Fibroblast of skin of abdomen (primary cell): ENCODE results near the gene PYCR2.

Experiments used
- DNase-seq: peaks from one replicate; pipeline ENCODE4 v3.0.0-alpha.2; 2013

Gene PYCR2

DNA sequence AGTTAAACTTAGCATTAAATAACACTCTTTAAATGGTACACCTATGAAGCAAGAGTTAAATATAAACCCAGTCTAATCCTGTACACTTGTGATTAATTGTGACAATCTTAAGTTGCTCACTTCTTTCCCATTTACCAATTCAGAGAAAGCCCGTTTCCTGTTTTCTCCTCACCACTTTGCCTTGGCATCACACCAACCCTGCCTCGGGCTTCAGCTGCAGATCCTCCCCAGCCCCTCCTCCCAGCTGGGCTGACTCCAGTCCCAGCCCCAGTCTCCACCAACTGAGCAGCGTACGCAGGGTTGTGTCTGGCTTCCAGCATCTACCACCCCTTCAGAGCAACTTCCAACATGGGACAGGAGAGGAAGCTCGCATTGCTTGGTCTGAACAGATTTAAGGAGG is 4.1 kb downstream of the PYCR2 start:
- peak; percentile 74 for DNase-seq

DNA sequence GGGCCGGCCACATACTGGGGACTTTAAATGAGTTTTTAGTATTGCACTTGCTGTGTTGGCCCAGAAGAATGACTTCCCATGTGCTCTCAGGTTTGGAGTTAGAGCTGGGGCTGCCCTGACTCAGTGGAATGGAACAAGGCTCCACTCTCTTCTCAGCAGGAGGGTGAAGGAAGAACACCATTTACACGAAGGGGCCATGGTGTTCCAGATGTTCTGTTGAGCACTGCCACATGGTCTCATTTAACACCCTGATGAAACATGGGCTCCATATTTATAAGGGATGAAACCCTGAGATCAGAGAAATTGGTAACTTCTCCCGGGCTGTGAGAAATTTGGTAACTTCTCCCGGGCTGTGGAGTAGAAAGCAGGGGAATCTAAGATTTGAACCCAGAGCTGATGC is 5.8 kb downstream of the PYCR2 start:
- no peak for DNase-seq

GRCh38 chr1:225917536-225917935 is 6.5 kb downstream of the PYCR2 start:
- no peak for DNase-seq

- DNase-seq = no peak
Observed at GRCh38 chr1:225917101-225917500, 6.9 kb downstream of the PYCR2 start.

DNA sequence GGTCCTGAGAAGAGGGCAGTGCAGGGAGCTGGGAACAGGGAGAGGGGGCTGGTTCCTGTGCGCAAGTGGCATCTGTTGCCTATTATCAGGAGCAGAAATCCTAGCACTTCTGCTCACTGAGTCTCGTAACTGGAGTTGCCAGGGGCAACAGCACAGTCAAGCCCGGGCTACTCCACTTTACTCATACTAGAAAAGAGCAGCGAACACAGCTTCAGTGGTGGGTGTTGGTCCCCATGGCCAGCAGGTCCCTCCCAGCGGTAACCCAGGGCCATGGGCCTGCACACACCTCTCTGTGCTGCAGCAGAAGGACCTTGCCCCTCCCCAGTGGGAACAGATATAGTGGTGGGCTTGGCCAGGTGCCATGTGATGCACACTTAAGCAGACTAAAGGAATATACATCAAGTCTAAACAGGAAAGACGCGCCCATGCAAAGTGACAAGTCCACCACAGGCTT is 8.5 kb downstream of the PYCR2 start:
- DNase-seq = peak; percentile 34

DNA sequence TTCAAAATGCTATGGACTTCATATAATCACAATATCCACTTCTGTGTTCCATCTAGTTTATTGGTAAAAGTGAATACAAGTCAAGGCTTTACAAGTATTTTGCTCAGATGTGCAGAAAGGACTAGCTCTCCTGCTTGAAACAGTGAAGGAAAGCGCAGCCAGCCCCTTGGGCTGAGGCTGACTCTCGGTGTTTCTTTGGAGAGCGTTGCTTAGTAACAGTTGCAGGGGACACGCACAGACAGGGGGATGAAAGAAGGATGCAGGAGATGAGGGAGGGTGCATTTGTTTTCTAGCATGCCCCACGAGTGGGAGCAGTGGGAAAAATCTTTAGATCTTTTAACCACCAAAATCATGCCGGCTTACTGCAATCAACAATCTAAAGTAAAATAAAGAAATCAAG is 9.1 kb downstream of the PYCR2 start:
- DNase-seq = no peak

- no peak for DNase-seq
Observed at GRCh38 chr1:225914391-225914790, 9.7 kb downstream of the PYCR2 start.

DNA sequence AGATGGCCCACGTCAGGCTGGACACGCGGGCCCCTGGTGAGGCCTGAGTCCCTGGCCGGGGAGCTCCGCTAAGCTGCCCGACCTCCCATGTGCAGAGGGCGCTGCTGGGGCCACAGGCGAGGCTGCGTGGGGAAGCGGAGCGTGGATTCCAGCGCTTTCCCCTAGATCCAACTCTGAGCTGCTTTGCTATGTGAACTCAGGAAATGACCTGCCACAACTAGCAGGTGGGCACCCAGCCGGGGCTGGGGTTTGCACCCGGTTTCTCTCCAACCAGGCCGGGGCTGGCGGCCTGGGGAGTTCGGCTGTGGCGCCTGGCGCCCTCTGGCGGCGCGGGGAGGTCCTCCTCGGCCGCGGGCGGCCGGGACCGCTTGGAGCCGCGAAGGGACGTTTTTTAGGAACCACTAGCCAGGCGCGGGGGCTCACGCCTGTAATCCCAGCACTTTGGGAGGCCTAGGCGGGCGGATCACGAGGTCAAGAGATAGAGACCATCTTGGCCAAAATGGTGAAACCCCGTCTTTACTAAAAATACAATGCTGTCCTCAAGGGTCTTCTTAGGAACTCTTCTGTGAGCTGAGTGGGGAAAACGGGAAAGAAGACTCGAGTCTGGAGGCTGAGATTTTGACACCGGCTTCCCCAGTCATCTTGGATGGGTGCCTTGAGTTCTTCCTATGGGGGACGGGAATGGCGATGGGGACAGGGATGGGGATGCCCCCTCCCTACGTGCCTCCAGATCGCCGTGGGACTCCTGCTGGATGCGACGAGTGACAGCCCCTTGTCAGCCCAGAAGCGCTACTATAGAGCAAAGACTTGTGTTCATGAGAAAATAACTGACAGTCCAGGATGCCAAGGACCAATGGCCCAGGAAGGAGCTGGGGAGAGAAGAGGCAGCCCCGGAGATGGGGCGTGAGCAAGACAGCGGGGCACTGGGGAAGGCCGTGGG is 12.6 kb downstream of the PYCR2 start:
- DNase-seq = peak; percentile 37

GRCh38 chr1:225909477-225909876 is 14.6 kb downstream of the PYCR2 start:
- DNase-seq = no peak

GRCh38 chr1:225908773-225909172 is 15.3 kb downstream of the PYCR2 start:
- DNase-seq = no peak

DNA sequence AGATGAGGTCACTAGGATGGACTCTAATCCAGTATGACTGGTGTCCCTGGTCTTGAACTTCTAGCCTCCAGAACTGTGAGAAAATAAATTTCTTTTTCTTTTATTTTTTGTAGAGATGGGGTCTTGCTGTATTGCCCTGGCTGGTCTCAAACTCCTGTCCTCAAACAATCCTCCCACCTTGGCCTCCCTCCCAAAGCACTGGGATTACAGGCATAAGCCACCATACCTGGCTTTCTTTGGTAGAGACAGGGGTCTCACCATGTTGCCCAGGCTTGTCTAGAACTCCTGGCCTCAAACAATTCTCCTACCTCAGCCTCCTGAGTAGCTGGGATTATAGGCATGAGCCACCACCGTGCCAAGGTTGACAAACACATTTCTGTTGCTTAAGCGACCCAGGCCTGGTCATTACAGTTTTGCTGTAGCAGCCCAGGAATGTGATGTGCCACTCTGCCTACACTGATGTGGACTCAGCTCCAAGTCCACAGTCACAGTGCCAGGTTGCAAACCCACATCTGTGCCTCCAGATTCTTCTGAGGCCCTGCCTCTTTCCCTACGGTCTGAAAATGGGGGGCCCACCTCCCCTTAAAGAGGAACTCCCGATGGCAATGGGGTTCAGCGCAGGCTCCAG is 15.9 kb downstream of the PYCR2 start:
- no peak for DNase-seq

GRCh38 chr1:225907341-225907740 is 16.7 kb downstream of the PYCR2 start:
- DNase-seq = no peak

DNA sequence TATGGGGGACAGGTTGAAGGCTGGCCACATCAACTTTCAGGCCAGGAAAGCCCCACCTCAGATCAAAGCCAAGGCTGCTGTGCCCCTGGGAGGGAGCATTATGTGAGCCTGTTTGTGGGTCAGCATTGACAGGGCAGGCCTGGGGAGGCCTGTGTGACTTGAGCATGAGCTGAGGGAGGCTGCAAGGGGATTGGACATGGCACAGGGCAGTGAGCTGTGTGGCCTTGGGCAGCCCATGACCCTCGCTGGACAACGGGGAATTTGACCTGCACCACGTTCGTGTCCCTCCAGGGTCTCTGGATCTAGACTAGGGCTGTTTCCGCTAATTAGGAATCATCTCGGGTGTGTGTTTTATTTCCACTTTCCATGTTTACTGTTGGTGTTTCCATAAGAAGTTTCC is 17.6 kb downstream of the PYCR2 start:
- DNase-seq = no peak

GRCh38 chr1:225903623-225904022 is 20.4 kb downstream of the PYCR2 start:
- no peak for DNase-seq

DNA sequence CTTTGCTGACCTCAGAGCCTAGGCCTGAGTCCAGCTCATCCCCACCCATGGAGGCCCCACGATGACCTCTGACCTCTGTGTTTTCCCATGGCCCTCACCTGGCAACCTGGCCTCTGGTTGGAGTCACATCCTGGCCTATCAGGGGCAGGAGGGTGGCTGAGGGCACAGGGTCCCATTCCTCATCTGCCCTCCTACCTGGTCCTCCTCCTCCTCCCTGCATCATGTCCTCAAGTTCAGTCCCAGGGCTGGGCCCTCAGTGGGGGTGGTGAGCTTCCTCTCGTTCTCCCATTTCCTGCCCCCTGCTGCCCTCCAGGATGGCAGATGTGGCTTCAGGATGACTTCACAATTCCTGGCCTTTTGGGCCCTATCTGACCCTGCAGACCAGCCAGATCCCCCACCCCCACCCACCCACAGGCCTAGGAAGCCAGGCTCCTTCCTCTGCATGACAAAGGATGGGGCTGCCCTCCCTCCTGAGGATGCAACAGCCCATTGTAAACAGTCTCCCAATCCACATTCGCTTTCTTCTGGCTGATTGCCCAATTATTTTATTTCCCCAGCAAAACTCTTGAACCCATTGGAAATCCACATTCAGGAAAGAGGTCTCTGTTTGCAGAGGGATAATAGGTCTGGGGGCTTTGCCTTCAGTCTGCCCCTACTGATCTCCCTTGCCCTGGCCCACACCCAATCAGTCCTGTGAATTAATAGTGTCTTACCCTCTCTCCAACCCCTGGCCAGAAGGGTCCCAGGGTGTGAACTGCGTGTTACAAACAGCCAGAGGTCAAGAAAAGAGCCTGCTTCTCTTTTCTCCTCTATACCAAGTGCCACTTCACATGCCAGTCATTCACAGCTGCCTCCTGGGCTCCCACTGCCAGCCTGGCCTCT is 24.8 kb downstream of the PYCR2 start:
- no peak for DNase-seq

- DNase-seq = no peak
Observed at GRCh38 chr1:225897595-225898514, 26.2 kb downstream of the PYCR2 start.

DNA sequence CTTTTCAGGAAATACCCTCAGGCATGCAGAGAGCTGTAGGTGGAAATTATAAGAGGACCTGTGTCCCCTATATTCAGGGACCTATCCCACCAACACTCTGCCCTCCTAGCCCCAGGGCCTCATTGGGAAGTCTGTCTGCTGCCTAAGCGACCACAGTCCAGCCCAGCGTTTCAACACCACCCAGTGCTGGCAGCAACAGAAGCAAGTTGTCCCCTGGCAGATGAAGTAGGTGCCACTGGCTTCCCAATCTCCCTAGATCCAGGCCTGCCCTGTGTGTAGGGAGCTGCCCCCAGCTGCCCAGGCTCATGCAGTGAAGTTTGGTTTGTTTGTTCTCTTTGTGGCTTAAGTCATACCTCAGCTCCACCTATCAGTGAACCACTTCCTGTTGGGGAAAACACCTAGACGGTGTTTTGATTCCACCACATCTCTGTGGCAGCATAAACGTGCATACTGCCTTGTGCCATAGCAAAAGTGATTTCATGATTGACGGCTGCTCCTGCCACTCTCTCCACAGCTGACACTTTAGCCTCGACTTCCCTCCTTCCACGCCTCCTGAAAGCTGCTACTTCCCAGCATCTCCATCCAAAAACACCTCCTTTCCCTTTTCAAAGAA is 27.0 kb downstream of the PYCR2 start:
- no peak for DNase-seq

DNA sequence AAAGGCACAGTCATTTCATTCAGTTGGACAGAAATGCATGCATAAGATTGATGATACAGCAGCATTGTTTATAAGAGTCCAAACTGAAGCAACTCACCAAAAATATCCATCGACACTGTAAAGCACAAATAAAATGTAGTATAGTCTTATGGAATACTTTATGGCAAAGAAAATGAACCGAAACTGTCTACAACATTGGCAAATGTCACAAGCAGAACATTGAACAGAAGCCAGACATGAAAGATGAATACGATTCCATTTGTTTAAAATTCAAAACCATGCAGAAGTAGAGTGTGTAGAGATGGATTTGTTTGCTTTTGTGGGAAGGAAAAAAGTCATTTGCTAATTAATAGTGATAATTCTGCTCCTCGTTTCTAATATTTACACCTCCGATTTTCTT is 27.6 kb downstream of the PYCR2 start:
- no peak for DNase-seq

- no peak for DNase-seq
Observed at GRCh38 chr1:225892307-225892706, 31.7 kb downstream of the PYCR2 start.

GRCh38 chr1:225891229-225891972 is 32.6 kb downstream of the PYCR2 start:
- DNase-seq = no peak
